AG09309 (cell line): ENCODE data around the gene DNTTIP2.
A peak's percentile ranks its signal among the peaks of the same experiment; 100 is the strongest.

ENCODE experiments used
- DNase-seq: peaks from one replicate; pipeline ENCODE4 v3.0.0-alpha.2; 2010; ENCODE audit warnings: low read depth
- H3K4me3 ChIP-seq: 2 replicates; pipeline ENCODE4 v1.5.1; 2011; ENCODE audit warnings: mild to moderate bottlenecking, low read depth, low read length, moderate library complexity; ENCODE audit not compliant: control insufficient read depth
- CTCF ChIP-seq: IDR thresholded peaks from 2 replicates; pipeline ENCODE4 v1.5.1; 2011; ENCODE audit warnings: mild to moderate bottlenecking, low read depth, low read length, inconsistent platforms; ENCODE audit not compliant: insufficient read depth, control insufficient read depth; ENCODE audit errors: missing control alignments

The DNTTIP2 gene

GRCh38 chr1:93900723-93901504 lies 21.9 kb upstream of the DNTTIP2 start:
- DNase-seq: no peak
- TF ChIP-seq CTCF: no peak
- no peak overlapping the region for H3K4me3 ChIP-seq

GRCh38 chr1:93899543-93900207 lies 20.7 kb upstream of the DNTTIP2 start:
- no peak for TF ChIP-seq CTCF

GRCh38 chr1:93888900-93889299 lies 9.9 kb upstream of the DNTTIP2 start:
- DNase-seq: no peak
- no peak for TF ChIP-seq CTCF
- no peak overlapping the region for H3K4me3 ChIP-seq

More at GRCh38 chr1:93899543-93900207, 20.7 kb upstream of the DNTTIP2 start:
- no peak overlapping the region for H3K4me3 ChIP-seq
- DNase-seq: no peak

GRCh38 chr1:93882269-93882668 lies 3.3 kb upstream of the DNTTIP2 start:
- no peak overlapping the region for H3K4me3 ChIP-seq
- DNase-seq: no peak
- TF ChIP-seq CTCF: no peak

- no peak for TF ChIP-seq CTCF
- no peak for DNase-seq
Measured at GRCh38 chr1:93880731-93881130, 1.7 kb upstream of the DNTTIP2 start.

GRCh38 chr1:93878501-93878888 lies 511 bp downstream of the DNTTIP2 start:
- no peak for TF ChIP-seq CTCF
- no peak for DNase-seq
- H3K4me3 ChIP-seq: peak overlapping the region; percentile 81

More at GRCh38 chr1:93880731-93881130, 1.7 kb upstream of the DNTTIP2 start:
- H3K4me3 ChIP-seq: no peak overlapping the region
